ENCODE results near the gene RMDN3.

Gene RMDN3

GRCh38 chr15:40772014-40772413 lies 17.0 kb upstream of the RMDN3 start:
- no peak for DNase-seq

DNA sequence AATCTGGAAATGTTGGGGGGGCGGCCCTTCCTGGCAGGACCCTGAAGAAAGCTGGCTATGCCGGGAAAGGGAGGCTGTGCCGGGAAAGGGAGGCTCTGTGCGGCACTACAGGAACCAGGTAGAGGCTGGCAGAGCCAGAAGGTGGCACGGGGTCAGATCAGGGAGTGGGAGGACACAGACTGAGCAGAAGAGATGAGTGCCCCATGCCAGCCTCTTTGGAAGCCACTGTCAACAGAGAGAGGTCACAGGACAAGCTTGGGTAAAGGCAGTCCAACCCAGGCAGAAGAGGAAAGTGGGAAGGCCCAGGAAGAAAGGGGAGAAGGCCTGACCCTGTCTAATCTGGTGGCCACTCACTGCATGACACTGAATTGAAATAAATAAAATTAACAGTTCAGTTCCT lies 16.2 kb upstream of the RMDN3 start:
- DNase-seq, result no peak

DNA sequence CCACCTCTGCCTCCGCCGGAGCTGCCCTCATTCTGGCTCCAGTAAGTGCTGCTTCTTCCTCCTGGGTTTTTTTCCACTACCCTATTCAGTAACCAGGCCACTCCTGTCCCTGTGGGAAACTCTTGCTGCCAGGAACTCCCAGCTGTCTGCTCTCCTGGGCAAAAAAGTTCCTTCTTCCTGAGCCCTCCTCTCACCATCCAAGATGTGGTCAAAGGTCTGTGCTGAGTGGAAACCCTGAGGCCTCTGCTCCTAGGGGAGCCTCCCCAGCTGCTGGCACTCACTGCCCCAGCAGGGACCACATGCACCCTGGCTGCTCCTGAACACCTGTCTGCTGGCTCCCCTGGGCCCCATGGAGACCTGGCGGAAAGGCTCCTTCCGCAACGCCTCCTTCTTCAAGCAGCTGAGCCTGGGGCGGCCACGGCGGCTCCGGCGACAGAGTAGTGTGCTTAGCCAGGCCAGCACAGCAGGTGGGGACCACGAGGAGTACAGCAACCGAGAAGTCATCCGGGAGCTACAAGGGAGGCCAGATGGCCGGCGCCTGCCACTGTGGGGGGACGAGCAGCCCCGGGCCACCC lies 15.2 kb upstream of the RMDN3 start:
- no peak for DNase-seq

DNA sequence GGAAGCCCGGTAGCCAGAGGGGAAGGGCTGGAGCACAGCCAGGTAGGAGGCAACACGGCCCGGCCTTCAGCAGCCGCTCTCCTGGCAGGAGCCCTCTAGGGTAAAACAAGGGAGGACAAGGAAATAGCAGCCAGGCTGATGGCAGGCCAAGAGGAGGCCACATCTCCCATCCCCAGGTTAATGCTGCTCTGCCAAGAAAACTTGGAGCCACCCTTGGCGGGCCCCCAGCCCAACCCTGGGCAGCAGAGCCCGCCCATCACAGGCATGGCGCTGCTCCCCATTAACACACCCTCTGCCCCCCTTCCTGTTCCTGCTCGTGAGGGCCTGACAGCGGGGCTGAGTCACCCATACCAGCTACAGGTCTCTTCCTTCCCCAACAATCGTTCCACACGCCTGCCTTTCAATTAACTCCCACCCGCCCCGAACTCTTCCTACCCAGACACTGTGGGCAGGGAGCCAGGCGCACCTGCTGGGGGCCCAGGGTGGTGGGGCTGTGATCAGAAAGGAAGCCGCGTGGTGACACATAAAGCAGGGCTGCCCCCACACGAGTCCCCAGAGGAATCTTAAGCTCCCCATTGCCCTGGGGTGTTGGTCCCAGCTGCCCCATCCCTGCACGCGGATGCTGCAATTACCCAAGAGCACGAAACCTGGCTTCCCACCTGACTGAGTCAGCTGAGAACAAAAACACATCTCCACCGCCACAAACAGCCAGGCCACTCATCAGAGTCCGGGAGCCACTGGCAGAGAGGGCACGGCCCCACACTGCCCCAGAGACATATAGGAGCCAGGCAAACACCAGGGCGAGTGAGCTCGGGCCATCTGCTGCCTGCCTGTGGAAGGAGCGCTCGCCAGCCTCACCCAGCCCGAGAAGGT lies 14.5 kb upstream of the RMDN3 start, which contains the start of gene C15orf62:
TSS of gene C15orf62 (plus strand) at position 707 of the 873 bp plus-strand sequence. CDS start 516 bp downstream, outside the sequence.
- DNase-seq, result no peak

DNA sequence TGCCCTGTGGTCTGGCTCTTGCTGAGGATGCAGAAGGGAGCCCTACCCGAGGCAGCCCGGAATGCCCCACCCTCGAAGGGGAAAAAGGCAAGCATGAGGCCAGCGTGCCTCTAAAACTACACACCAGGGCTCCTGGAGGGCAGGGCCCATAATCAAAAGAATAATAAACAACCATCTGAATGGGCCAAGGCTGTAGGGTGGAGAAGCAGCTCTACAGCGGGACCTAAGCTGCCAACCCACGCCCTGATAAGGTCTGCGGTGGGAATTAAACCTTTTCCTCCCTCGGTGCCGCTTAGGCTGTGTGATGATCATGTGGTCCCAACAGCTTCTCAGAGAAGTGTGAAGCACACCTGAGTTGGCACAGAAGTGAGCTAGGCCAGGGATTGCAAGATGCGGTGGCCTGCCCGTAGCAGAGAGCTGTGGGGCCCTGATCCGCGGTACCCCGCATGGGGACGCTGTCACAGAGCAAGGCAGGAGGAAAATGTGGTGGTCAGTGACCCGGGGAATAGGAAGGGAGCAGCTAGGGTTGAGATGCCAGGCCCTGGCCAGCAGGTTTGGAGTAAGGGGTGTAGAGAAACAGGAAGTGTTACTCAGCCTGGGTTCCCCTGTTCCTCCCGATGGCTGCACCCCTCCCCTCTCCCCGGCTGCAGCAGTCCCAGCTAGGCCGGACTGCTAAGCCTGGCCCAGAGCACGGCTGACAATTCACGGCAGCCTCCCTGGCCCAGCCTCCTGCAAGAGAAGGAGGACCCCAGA lies 13.6 kb upstream of the RMDN3 start:
- DNase-seq, result no peak

GRCh38 chr15:40767838-40768500 lies 12.9 kb upstream of the RMDN3 start:
- DNase-seq, result no peak

DNA sequence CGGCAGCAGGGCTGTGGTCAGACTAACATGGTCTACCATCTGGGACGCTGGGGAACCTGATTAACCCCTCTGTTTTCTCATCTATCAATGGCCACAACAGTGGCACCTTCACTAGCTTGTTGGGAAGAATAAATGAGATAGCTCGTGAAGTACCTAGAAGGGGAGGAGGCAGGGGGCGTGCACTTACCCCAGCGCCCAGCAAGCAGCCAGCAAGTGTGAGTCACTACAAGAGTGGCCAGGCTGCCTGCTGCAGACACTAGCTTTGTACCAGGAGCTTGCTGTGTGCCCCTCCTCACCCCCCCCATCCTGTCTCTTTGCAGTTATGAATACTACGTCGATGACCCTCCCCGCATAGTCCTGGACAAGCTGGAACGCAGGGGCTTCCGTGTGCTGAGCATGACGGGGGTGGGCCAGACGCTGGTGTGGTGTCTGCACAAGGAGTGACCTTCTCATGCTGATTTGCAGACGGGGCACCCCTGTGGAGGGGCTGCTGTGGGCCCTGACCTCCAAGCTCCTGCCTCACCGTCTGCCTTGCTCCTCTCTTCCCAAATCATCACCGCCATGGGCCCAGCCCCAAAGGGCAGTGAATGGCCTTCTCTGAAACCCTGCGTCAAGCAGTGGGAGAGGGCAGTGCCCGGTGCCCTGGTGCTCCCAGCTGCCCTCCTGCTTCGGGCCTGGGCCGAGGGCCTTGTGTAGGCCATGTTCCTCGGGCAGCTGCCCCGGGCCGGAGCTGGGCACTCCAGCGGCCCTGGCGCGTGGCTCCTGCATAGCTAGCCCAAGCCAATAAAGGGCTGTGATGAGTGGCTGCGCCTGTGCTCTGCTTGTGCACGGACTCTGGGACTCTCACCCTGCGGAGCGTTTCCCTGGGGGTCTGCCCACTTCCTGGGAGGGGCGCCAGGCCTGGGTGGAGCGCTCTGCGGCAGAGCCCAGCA lies 12.1 kb upstream of the RMDN3 start:
- no peak for DNase-seq

DNA sequence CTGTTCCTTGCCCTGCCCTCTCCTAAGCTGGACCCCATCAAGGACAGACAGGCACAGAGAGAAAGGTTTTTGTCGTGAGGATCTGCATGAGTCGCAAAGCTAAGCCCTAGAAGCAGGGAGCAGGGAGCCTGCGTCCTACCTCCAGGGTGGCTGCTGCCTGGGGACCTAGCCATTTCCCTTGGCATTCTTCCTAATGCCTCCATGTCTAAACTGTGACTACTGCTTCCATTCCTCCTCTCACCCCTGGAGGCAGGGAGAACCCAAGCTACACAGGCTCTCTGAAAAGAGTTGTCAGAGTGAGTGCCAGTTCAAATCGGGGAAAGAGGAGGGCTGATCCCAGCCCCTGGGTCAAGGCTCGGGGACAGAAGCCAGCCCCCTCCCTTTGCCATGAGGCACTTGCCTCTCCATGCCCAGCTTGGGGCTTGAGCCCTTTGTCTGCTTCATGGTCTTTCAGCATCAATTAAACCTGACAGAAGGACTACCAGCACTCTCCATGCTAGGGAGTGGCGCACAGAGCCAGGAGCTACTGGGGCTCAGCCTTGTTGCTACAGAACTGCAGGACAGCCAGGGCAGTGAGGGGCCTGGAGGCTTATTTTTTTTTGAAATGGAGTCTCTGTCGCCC lies 11.3 kb upstream of the RMDN3 start:
- DNase-seq, result no peak

- no peak for DNase-seq
These were observed 9.6 kb upstream of the RMDN3 start for GRCh38 chr15:40764629-40765103.

DNA sequence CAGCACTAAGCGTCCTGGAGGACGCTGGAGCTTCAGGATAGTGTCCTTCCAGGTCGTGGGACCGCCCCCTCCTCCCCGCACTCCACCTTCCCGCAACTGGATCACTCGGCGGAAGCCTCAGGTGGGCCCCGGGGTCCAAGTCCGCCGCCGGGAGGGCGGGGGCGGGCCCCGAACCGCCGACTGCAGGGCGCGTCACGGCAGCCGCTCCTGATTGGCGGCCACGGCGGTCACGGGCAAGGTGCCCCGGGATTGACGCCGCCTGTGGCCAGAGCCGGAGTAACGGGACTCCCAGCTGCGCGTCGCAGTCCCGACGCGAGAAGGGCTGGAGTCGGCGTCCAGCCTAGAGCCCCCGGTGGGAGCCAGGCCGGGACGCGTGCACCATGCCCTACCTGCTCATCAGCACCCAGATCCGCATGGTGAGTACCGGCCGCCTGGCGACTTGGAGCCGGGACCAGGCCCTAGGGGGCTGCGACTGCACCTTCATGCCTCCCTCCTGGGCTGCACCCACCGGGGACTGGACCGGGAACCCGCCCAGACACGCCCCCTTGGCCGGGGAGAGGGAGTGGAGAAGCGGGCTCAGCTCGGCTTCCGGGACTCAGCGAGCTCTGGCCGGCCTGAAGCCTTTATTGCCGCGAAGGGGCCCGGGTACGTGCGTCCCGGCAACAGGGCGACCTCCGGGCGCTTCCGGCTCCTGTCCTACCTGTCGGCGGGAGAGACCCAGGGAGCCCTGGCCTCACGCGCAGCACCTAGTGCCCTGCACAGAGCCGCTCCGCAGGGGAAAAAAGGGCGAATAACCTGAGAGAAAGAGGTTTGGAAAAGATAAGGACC lies 9.0 kb upstream of the RMDN3 start, which contains the start of gene GCHFR:
TSS of gene GCHFR (plus strand) at position 268 of the 828 bp plus-strand sequence. CDS start at position 381, 113 bp downstream.
- DNase-seq, result peak; percentile 67

DNA sequence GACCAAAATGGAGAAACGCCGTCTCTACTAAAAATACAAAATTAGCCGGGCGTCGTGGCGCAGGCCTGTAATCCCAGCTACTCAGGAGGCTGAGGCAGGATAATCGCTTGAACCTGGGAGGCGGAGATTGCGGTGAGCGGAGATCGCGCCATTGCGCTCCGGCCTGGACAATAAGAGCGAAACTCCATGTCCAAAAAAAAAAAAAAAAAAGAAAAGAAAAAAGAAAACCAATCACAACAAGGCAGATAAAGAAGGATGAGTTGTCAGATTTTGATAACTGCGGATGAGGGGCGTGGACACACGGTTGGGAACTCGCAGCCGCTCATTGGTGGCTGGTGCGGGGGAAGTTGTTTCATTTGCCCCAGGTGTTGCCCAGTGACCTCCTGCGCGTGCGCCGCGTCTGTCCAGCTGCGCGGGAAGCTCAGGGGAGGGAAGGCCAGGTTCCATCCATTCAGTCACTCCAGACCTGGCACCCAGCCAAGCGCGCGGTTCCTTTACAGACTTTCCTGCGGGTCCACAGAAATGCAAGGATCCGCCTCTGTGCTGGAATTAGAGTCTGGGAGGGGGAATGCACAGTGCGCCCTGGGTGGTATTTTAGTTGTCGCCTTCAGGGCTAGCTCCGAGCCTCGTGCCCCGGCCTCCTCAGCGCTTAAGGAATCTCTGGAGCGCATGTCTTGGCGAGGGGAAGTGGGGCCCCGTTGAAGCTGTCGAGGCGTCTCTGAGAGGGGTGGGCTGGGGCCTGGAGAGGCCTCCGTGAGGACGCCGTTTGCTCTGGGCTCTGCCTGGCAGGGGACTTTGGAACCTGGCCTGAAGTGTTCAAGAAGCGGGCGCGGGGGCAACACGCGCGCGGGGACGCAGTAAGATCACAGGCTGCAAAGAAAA lies 8.1 kb upstream of the RMDN3 start:
- no peak for DNase-seq

DNA sequence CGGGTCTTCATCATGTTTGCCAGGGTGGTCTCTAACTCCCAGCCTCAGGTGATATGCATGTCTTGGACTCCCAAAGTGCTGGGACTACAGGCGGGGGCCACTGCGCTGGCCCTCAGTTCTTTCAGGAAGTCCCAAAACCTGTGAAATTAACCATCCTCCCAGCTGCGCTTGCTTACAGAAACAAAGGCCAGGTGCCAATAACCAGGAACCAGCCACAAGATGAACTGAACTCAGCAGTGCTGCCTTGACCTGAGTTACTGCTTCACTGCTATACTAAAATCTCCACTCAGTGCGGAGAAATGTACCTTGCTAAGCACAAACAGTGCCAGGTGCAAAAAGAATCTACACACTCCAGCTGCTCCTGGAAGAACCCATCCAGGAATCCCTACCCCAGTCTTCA lies 4.9 kb upstream of the RMDN3 start:
- DNase-seq, result no peak

DNA sequence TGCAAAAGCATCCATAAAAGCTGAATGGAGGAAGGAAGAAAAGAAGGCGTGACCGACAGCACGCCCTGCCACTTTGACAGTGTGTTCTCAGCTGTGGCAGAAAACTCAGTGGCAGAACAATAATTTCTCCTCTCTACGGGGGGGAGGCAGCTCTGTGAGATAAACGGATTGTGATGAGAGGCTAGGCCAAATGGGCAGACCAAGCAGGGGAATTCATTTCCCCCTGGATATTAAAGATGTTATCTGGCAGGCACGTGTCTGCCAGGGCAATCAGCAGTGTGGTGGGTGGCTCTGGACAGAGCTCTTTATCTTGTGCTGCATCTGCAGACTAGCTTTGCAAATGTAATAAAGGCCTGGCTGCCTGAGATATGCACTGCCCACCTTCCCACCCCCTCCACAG lies 1.9 kb upstream of the RMDN3 start:
- DNase-seq, result no peak

- no peak for DNase-seq
These were observed 756 bp upstream of the RMDN3 start for GRCh38 chr15:40755812-40756208.

DNA sequence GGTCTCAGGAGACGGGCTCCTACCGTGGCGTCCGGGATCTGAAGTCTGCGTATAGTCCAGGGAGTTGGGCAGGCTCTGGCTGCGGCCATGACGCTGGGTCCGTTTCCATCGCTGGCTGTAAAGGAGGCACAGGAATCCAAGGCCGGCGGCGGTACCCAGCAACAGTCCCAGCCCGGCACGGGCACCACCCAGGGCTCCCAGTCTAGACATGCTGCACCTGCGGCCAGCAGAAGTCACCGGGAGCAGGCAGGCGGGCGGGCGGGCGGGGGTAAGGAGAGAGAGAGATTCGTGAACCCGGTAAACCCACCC lies 526 bp downstream of the RMDN3 start:
- DNase-seq, result no peak

- DNase-seq, result no peak
These were observed 3.3 kb downstream of the RMDN3 start for GRCh38 chr15:40751745-40752144.

GRCh38 chr15:40750885-40751284 lies 4.2 kb downstream of the RMDN3 start:
- DNase-seq, result no peak

DNA sequence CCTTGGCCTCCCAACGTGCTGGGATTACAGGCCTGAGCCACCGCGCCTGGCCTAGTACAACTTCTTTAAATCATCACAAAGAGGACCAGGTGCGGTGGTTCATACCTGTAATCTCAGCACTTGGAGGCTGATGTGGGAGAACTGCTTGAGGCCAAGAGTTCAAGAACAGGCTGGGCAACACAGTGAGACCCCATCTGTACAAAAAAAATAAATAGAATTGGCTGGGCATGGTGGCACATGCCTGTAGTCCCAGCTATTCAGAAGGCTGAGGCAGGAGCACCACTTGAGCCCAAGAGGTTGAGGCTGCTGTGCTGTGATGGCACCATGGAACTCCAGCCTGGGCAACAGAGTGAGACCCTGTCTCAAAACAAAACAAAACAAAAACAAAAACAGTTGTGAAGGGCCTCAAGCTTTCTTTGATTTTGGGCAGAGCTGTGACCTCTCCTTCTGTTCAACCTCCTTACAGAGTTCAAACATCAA lies 5.9 kb downstream of the RMDN3 start:
- no peak for DNase-seq
